GM10266 (cell line): ENCODE results near the gene ZFP36L2.

Experiments used
- DNase-seq: peaks from one replicate; pipeline ENCODE4 v3.0.0; 2012; ENCODE audit errors: extremely low spot score
- CTCF ChIP-seq: IDR thresholded peaks from 2 replicates; pipeline ENCODE4 v1.5.1; 2012; ENCODE audit warnings: mild to moderate bottlenecking, low read depth; ENCODE audit not compliant: control insufficient read depth, insufficient read depth; ENCODE audit errors: missing control alignments

The ZFP36L2 gene

GRCh38 chr2:43226955-43227829 lies 786 bp upstream of the ZFP36L2 start:
- DNase-seq: peak; percentile 76
- TF ChIP-seq CTCF: peak; percentile 9

- no peak for TF ChIP-seq CTCF
- DNase-seq: peak; percentile 92
These were observed 433 bp downstream of the ZFP36L2 start for GRCh38 chr2:43225788-43226557.

GRCh38 chr2:43225093-43225787 lies 1.2 kb downstream of the ZFP36L2 start:
- peak; percentile 19 for TF ChIP-seq CTCF
- DNase-seq: no peak

- DNase-seq: peak; percentile 63
- no peak for TF ChIP-seq CTCF
These were observed 1.8 kb downstream of the ZFP36L2 start for GRCh38 chr2:43224571-43225092.

GRCh38 chr2:43224131-43224570 lies 2.3 kb downstream of the ZFP36L2 start:
- no peak for DNase-seq
- peak; percentile 79 for TF ChIP-seq CTCF

- no peak for DNase-seq
- TF ChIP-seq CTCF: no peak
These were observed 2.8 kb downstream of the ZFP36L2 start for GRCh38 chr2:43223521-43224001.
